ENCODE results near the gene COLEC11.
"Not testable (repeated sequence)": the region's sequence is repeated elsewhere in the genome, so short reads cannot be mapped to it uniquely, and the experiment has no call there.

The COLEC11 gene

GRCh38 chr2:3571284-3571683 lies 23.6 kb upstream of the COLEC11 start:
- H3K4me3 ChIP-seq (ENCODE audit: low read depth, low read length), result no peak overlapping the region
- no peaks in the 10 kb centered on the region for H3K27me3 ChIP-seq (ENCODE audit: control insufficient read depth, insufficient read depth, low read length)
- no peaks in the 10 kb centered on the region for H3K9me3 ChIP-seq (ENCODE audit: control insufficient read depth, insufficient read depth, low read length)
- H3K27ac ChIP-seq (ENCODE audit: low read depth, low read length), result no peak overlapping the region
- no peak overlapping the region for H3K9ac ChIP-seq (ENCODE audit: low read depth, low read length)
- peaks cover 3% of the 10 kb centered on the region; the same call in 1 of the 2 replicates for H3K4me1 ChIP-seq (ENCODE audit: control insufficient read depth, insufficient read depth, low read length)
- H3K36me3 ChIP-seq (ENCODE audit: control insufficient read depth, insufficient read depth, low read length), result peaks cover 5% of the 10 kb centered on the region

DNA sequence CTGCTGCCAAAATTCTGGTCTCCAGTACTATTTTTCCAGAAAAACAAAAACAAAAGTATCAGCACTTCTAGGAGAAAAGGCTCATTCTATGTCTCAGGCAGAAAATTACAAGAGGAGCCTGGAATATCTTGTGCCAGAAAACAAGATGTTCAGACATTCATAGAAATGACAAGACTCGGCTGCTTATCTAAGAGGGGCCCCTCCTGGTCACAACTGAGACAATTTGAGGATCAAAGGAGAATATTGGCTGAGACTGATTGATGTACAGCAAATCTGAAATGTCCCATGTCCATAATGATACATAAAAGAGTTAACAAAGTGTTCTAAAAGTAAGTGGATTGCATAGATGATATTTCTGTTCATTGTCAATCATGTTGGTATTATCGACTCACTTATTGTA lies 22.3 kb upstream of the COLEC11 start:
- H3K27me3 ChIP-seq (ENCODE audit: control insufficient read depth, insufficient read depth, low read length), result no peaks in the 10 kb centered on the region
- H3K4me3 ChIP-seq (ENCODE audit: low read depth, low read length), result no peak overlapping the region
- no peak overlapping the region for H3K9ac ChIP-seq (ENCODE audit: low read depth, low read length)
- H3K27ac ChIP-seq (ENCODE audit: low read depth, low read length), result no peak overlapping the region
- no peaks in the 10 kb centered on the region for H3K9me3 ChIP-seq (ENCODE audit: control insufficient read depth, insufficient read depth, low read length)
- peaks cover 14% of the 10 kb centered on the region for H3K4me1 ChIP-seq (ENCODE audit: control insufficient read depth, insufficient read depth, low read length)
- H3K36me3 ChIP-seq (ENCODE audit: control insufficient read depth, insufficient read depth, low read length), result peaks cover 19% of the 10 kb centered on the region

GRCh38 chr2:3574155-3574554 lies 20.8 kb upstream of the COLEC11 start:
- Histone ChIP-seq H3K9me3 (ENCODE audit: control insufficient read depth, insufficient read depth, low read length) (no peaks in the 10 kb centered on the region), H3K27ac (ENCODE audit: low read depth, low read length) (no peak overlapping the region), H3K36me3 (ENCODE audit: control insufficient read depth, insufficient read depth, low read length) (peaks cover 34% of the 10 kb centered on the region), H3K27me3 (ENCODE audit: control insufficient read depth, insufficient read depth, low read length) (no peaks in the 10 kb centered on the region), H3K4me1 (ENCODE audit: control insufficient read depth, insufficient read depth, low read length) (peaks cover 20% of the 10 kb centered on the region), H3K9ac (ENCODE audit: low read depth, low read length) (no peak overlapping the region), H3K4me3 (ENCODE audit: low read depth, low read length) (no peak overlapping the region; the same call in 1 of the 2 replicates)

GRCh38 chr2:3575534-3576262 lies 19.2 kb upstream of the COLEC11 start:
- Histone ChIP-seq H3K36me3 (ENCODE audit: control insufficient read depth, insufficient read depth, low read length) (peaks cover 49% of the 10 kb centered on the region), H3K9ac (ENCODE audit: low read depth, low read length) (peak overlapping the region; percentile 98), H3K9me3 (ENCODE audit: control insufficient read depth, insufficient read depth, low read length) (no peaks in the 10 kb centered on the region), H3K27ac (ENCODE audit: low read depth, low read length) (peak overlapping the region; percentile 95), H3K27me3 (ENCODE audit: control insufficient read depth, insufficient read depth, low read length) (no peaks in the 10 kb centered on the region), H3K4me3 (ENCODE audit: low read depth, low read length) (peak overlapping the region; percentile 98), H3K4me1 (ENCODE audit: control insufficient read depth, insufficient read depth, low read length) (peaks cover 20% of the 10 kb centered on the region)

GRCh38 chr2:3576263-3576630 lies 18.7 kb upstream of the COLEC11 start:
- peak overlapping the region; percentile 98 for H3K4me3 ChIP-seq (ENCODE audit: low read depth, low read length)

DNA sequence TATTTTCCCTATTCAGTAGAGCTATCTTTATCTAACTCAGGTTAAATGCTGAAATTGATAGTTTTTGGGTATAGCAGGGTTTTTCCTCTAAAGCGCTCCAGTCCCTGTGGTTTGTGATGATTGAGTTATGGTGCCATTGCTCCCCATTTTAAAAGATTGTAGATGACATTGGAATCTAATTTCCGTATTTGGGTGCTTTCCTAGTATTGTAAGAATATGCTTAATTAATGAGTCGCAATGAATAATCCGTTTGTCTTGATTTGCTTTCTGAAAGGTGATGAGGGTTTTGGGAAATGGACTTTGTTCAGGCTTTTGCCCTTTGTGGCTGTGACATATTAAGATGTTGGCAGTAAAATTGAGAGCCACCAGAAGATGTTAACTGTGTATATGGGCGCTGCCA lies 15.9 kb upstream of the COLEC11 start:
- H3K27ac ChIP-seq (ENCODE audit: low read depth, low read length), result peak overlapping the region; percentile 4
- H3K4me1 ChIP-seq (ENCODE audit: control insufficient read depth, insufficient read depth, low read length), result peaks cover 20% of the 10 kb centered on the region
- H3K9me3 ChIP-seq (ENCODE audit: control insufficient read depth, insufficient read depth, low read length), result no peaks in the 10 kb centered on the region
- H3K36me3 ChIP-seq (ENCODE audit: control insufficient read depth, insufficient read depth, low read length), result peaks cover 82% of the 10 kb centered on the region
- peak overlapping the region; percentile 18; the same call in 1 of the 2 replicates for H3K4me3 ChIP-seq (ENCODE audit: low read depth, low read length)
- no peaks in the 10 kb centered on the region for H3K27me3 ChIP-seq (ENCODE audit: control insufficient read depth, insufficient read depth, low read length)
- H3K9ac ChIP-seq (ENCODE audit: low read depth, low read length), result no peak overlapping the region

More at GRCh38 chr2:3576263-3576630, 18.7 kb upstream of the COLEC11 start:
- H3K9me3 ChIP-seq (ENCODE audit: control insufficient read depth, insufficient read depth, low read length); H3K27me3 ChIP-seq (ENCODE audit: control insufficient read depth, insufficient read depth, low read length): not testable (repeated sequence)
- Histone ChIP-seq H3K27ac (ENCODE audit: low read depth, low read length) (peak overlapping the region; percentile 95), H3K9ac (ENCODE audit: low read depth, low read length) (peak overlapping the region; percentile 98), H3K4me1 (ENCODE audit: control insufficient read depth, insufficient read depth, low read length) (peaks cover 20% of the 10 kb centered on the region), H3K36me3 (ENCODE audit: control insufficient read depth, insufficient read depth, low read length) (peaks cover 55% of the 10 kb centered on the region)

GRCh38 chr2:3580449-3580848 lies 14.5 kb upstream of the COLEC11 start:
- Histone ChIP-seq H3K9ac (ENCODE audit: low read depth, low read length) (no peak overlapping the region), H3K27me3 (ENCODE audit: control insufficient read depth, insufficient read depth, low read length) (no peaks in the 10 kb centered on the region), H3K4me1 (ENCODE audit: control insufficient read depth, insufficient read depth, low read length) (peaks cover 20% of the 10 kb centered on the region), H3K27ac (ENCODE audit: low read depth, low read length) (no peak overlapping the region), H3K9me3 (ENCODE audit: control insufficient read depth, insufficient read depth, low read length) (no peaks in the 10 kb centered on the region), H3K4me3 (ENCODE audit: low read depth, low read length) (no peak overlapping the region), H3K36me3 (ENCODE audit: control insufficient read depth, insufficient read depth, low read length) (peaks cover 92% of the 10 kb centered on the region)

- Histone ChIP-seq H3K27ac (ENCODE audit: low read depth, low read length) (peak overlapping the region; percentile 9), H3K27me3 (ENCODE audit: control insufficient read depth, insufficient read depth, low read length) (no peaks in the 10 kb centered on the region), H3K9me3 (ENCODE audit: control insufficient read depth, insufficient read depth, low read length) (no peaks in the 10 kb centered on the region), H3K4me1 (ENCODE audit: control insufficient read depth, insufficient read depth, low read length) (peaks cover 14% of the 10 kb centered on the region), H3K4me3 (ENCODE audit: low read depth, low read length) (no peak overlapping the region), H3K36me3 (ENCODE audit: control insufficient read depth, insufficient read depth, low read length) (peaks cover 83% of the 10 kb centered on the region), H3K9ac (ENCODE audit: low read depth, low read length) (no peak overlapping the region)
These were observed 13.3 kb upstream of the COLEC11 start for GRCh38 chr2:3581367-3582262.

- H3K27me3 ChIP-seq (ENCODE audit: control insufficient read depth, insufficient read depth, low read length), result no peaks in the 10 kb centered on the region
- no peaks in the 10 kb centered on the region for H3K9me3 ChIP-seq (ENCODE audit: control insufficient read depth, insufficient read depth, low read length)
- H3K4me1 ChIP-seq (ENCODE audit: control insufficient read depth, insufficient read depth, low read length), result no peaks in the 10 kb centered on the region
- no peak overlapping the region for H3K27ac ChIP-seq (ENCODE audit: low read depth, low read length)
- H3K36me3 ChIP-seq (ENCODE audit: control insufficient read depth, insufficient read depth, low read length), result peaks cover 59% of the 10 kb centered on the region
- no peak overlapping the region for H3K9ac ChIP-seq (ENCODE audit: low read depth, low read length)
- H3K4me3 ChIP-seq (ENCODE audit: low read depth, low read length), result no peak overlapping the region
These were observed 10.8 kb upstream of the COLEC11 start for GRCh38 chr2:3584076-3584475.

- Histone ChIP-seq H3K27ac (ENCODE audit: low read depth, low read length) (no peak overlapping the region), H3K9me3 (ENCODE audit: control insufficient read depth, insufficient read depth, low read length) (no peaks in the 10 kb centered on the region), H3K9ac (ENCODE audit: low read depth, low read length) (no peak overlapping the region), H3K4me3 (ENCODE audit: low read depth, low read length) (no peak overlapping the region), H3K36me3 (ENCODE audit: control insufficient read depth, insufficient read depth, low read length) (peaks cover 52% of the 10 kb centered on the region), H3K27me3 (ENCODE audit: control insufficient read depth, insufficient read depth, low read length) (no peaks in the 10 kb centered on the region), H3K4me1 (ENCODE audit: control insufficient read depth, insufficient read depth, low read length) (no peaks in the 10 kb centered on the region)
These were observed 10.2 kb upstream of the COLEC11 start for GRCh38 chr2:3584608-3585260.

All from HUES48 (cell line).